Effector memory CD4-positive, alpha-beta T cell (primary cell): ENCODE measurements around the gene FGF19.

Source experiments
- DNase-seq, 3 donors: peaks; one replicate each; pipeline ENCODE4 v3.0.0-alpha.2; 2020
- H3K27ac ChIP-seq: 2 replicates; pipeline ENCODE4 v1.7.0; 2013; ENCODE audit warnings: mild to moderate bottlenecking, low read length, moderate library complexity; ENCODE audit not compliant: insufficient read depth, poor library complexity, severe bottlenecking
- H3K27me3 ChIP-seq: replicated peaks from 2 replicates; pipeline ENCODE4 v1.7.0; 2013; ENCODE audit warnings: mild to moderate bottlenecking, low read length; ENCODE audit not compliant: insufficient read depth, control insufficient read depth, poor library complexity, severe bottlenecking
- H3K36me3 ChIP-seq: 2 replicates; pipeline ENCODE4 v1.7.0; 2013; ENCODE audit warnings: mild to moderate bottlenecking, low read length, moderate library complexity; ENCODE audit not compliant: control insufficient read depth, insufficient read depth
- H3K4me1 ChIP-seq: 2 replicates; pipeline ENCODE4 v1.7.0; 2013; ENCODE audit warnings: low read length, mild to moderate bottlenecking; ENCODE audit not compliant: control insufficient read depth, insufficient read depth, poor library complexity, severe bottlenecking
- H3K4me3 ChIP-seq: 2 replicates; pipeline ENCODE4 v1.7.0; 2013; ENCODE audit warnings: low read length, low read depth, mild to moderate bottlenecking; ENCODE audit not compliant: insufficient read depth, poor library complexity, severe bottlenecking
- H3K9me3 ChIP-seq: 2 replicates; pipeline ENCODE4 v1.7.0; 2013; ENCODE audit warnings: mild to moderate bottlenecking, low read length, moderate library complexity; ENCODE audit not compliant: control insufficient read depth

Gene FGF19

GRCh38 chr11:69705351-69705811, 1.6 kb upstream of the FGF19 start:
- Histone ChIP-seq H3K27me3 (peaks cover 36% of the 10 kb centered on the region), H3K4me3 (no peak overlapping the region), H3K4me1 (peaks cover 7% of the 10 kb centered on the region), H3K27ac (no peak overlapping the region), H3K9me3 (no peaks in the 10 kb centered on the region), H3K36me3 (no peaks in the 10 kb centered on the region)
- no peak for DNase-seq

- peaks cover 36% of the 10 kb centered on the region for H3K27me3 ChIP-seq
- H3K9me3 ChIP-seq = no peaks in the 10 kb centered on the region
- DNase-seq = no peak
- H3K36me3 ChIP-seq = no peaks in the 10 kb centered on the region
- peaks cover 7% of the 10 kb centered on the region for H3K4me1 ChIP-seq
- no peak overlapping the region for H3K4me3 ChIP-seq
- no peak overlapping the region for H3K27ac ChIP-seq
Measured at GRCh38 chr11:69704508-69705253, 859 bp upstream of the FGF19 start.

- Histone ChIP-seq H3K27ac (no peak overlapping the region), H3K36me3 (no peaks in the 10 kb centered on the region), H3K4me1 (peaks cover 7% of the 10 kb centered on the region), H3K9me3 (no peaks in the 10 kb centered on the region), H3K27me3 (peaks cover 36% of the 10 kb centered on the region), H3K4me3 (no peak overlapping the region)
- no peak for DNase-seq
Measured at GRCh38 chr11:69703453-69703767, 412 bp downstream of the FGF19 start.

- H3K4me1 ChIP-seq = peaks cover 7% of the 10 kb centered on the region
- H3K36me3 ChIP-seq = no peaks in the 10 kb centered on the region
- no peak overlapping the region for H3K4me3 ChIP-seq
- H3K27ac ChIP-seq = no peak overlapping the region
- H3K9me3 ChIP-seq = no peaks in the 10 kb centered on the region
- no peak for DNase-seq
- peaks cover 36% of the 10 kb centered on the region for H3K27me3 ChIP-seq
Measured at GRCh38 chr11:69702769-69703452, 911 bp downstream of the FGF19 start.

GRCh38 chr11:69702239-69702691, 1.6 kb downstream of the FGF19 start:
- no peaks in the 10 kb centered on the region for H3K9me3 ChIP-seq
- H3K4me3 ChIP-seq = no peak overlapping the region
- H3K27ac ChIP-seq = no peak overlapping the region
- peaks cover 36% of the 10 kb centered on the region for H3K27me3 ChIP-seq
- no peaks in the 10 kb centered on the region for H3K36me3 ChIP-seq
- H3K4me1 ChIP-seq = peaks cover 7% of the 10 kb centered on the region
- DNase-seq = no peak

GRCh38 chr11:69700278-69701140, 3.3 kb downstream of the FGF19 start:
- no peaks in the 10 kb centered on the region for H3K9me3 ChIP-seq
- no peak overlapping the region for H3K4me3 ChIP-seq
- H3K36me3 ChIP-seq = no peaks in the 10 kb centered on the region
- H3K27me3 ChIP-seq = peaks cover 26% of the 10 kb centered on the region
- DNase-seq = no peak
- H3K4me1 ChIP-seq = peaks cover 7% of the 10 kb centered on the region
- H3K27ac ChIP-seq = no peak overlapping the region

- peaks cover 22% of the 10 kb centered on the region for H3K27me3 ChIP-seq
Measured at GRCh38 chr11:69699213-69699612, 4.6 kb downstream of the FGF19 start.

GRCh38 chr11:69698362-69698761, 5.5 kb downstream of the FGF19 start:
- Histone ChIP-seq H3K27ac (no peak overlapping the region), H3K4me3 (no peak overlapping the region), H3K9me3 (no peaks in the 10 kb centered on the region), H3K36me3 (no peaks in the 10 kb centered on the region), H3K4me1 (no peaks in the 10 kb centered on the region), H3K27me3 (peaks cover 14% of the 10 kb centered on the region)
- DNase-seq = no peak

More at GRCh38 chr11:69699213-69699612, 4.6 kb downstream of the FGF19 start:
- no peak overlapping the region for H3K4me3 ChIP-seq
- H3K36me3 ChIP-seq = no peaks in the 10 kb centered on the region
- no peak for DNase-seq
- no peaks in the 10 kb centered on the region for H3K9me3 ChIP-seq
- peaks cover 4% of the 10 kb centered on the region for H3K4me1 ChIP-seq
- H3K27ac ChIP-seq = no peak overlapping the region

GRCh38 chr11:69697861-69698260, 6.0 kb downstream of the FGF19 start:
- Histone ChIP-seq H3K36me3 (no peaks in the 10 kb centered on the region), H3K27ac (no peak overlapping the region), H3K27me3 (peaks cover 12% of the 10 kb centered on the region), H3K9me3 (no peaks in the 10 kb centered on the region), H3K4me3 (no peak overlapping the region), H3K4me1 (no peaks in the 10 kb centered on the region)
- DNase-seq = no peak
